Measurements from ENCODE around the gene DEDD2.

DNA sequence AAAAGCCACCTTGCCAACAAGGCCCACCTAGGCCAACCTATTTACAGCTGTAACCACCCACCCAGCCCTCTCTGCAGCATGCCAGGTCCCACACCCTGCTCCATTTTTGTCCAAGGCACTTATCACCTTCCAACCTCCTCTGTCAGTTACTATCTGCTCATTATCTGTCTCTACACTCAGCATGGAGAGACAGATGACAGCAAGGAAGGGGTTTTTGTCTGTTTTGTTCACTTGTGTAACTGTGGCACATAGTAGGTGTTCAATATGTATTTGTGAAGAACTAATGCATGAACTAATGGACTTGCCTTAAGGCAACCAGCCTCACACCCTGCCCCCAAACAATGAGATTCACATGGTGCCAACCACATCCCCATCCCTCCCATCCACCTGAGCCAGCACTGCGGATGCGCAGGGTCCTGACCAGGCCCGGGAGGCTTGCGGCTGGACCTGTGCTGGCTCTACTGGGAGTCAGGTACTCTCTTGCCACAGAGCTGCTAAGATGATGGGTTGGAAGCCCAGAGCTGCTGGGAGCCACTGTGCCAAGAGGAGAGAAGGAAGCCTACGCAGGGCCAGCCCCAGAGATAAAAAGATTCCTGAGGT is 17.3 kb downstream of the DEDD2 start:
- TF ChIP-seq POLR2A (IDR thresholded peaks at IDR 0.05; ENCODE audit: low read length) (no peak), GATA1 (IDR thresholded peaks at IDR 0.05; ENCODE audit: low read depth, low read length) (no peak)

Measured in erythroblast (primary cell).